T-helper 1 cell (primary cell): ENCODE results near the gene ZNF516.

Experiments used
- DNase-seq, 5 donors: peaks; one replicate each; pipeline ENCODE4 v3.0.0-alpha.2; 2012 to 2020

ZNF516 gene

DNA sequence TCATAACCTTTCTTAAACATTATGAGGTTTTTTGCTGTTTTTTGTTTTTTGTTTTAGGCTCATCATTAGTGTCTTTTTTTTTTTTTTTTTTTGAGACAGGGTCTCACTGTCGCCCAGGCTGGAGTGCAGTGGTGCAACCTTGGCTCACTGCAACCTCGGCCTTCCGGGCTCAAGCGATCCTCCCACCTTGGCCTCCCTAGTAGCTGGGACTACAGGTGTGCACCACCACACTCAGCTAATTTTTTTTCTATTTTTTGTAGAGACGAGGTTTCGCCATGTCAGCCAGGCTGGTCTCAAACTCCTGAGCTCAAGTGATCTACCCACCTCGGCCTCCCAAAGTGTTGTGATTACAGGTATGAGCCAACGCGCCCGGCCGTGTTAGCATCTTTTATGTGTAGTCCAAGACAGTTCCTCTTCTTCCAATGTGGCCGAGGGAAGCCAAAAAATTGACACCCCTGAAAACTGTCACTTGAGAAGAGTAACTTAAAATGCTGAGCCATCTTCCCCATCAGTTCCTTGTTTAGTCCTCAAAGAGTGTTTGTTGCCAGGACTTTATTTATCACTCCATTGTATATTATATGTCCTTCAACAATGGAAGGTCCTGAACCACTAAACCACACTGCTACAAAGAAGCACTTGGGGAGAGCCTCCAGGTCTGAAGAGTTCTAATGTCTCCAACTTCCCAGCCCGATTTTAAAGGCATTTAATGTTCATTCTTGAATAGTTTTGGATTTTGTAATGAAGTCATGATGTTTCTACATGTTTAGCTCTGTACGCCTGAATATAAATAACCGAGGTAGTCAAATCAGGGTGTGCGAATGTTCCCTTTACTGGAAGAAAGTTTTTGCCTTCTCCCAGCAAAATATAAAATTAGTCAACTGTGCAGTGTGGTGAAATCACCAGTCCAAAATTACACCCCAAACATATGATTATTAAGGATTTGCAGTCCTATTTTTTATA lies 26.4 kb downstream of the ZNF516 start:
- DNase-seq = no peak

DNA sequence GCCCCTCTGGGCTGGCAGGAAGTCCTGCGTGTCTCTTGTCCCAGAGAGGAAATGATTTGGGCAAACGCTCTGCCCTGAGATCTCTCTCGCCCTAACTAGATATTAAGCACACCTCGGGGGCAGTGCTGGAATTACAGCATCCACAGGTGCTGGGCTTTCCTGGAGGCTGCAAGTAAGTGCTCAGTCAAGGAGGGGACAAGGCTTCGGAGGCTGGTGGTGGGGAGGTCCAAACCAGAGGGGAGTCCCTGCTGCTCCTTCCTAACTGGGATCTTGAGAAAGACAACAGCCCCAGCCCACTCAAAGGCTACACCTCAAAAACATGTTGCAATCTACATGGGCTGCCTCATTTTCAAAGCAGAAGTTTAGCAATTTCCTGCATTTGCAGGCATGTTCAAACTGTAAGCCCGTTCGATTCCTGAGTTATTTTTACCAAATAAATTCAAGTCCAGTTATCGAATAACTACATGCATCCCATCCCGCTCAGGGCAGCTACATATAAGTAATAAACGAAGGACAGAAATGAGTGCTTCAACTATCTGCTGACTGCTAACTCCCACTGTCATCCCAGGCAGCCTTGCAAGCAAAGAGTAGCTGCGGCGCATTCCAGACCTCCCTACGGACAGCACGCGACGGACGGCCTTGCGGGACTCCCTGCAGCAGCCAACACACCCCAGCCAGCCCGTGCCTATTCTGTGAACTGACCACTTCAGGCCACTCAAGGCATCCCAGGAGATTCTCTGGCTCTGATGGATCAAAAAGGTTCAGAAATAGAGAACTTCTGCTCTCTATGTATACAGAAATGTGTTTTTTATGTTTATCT lies 27.5 kb downstream of the ZNF516 start:
- DNase-seq = no peak

- DNase-seq = no peak
Measured at GRCh38 chr18:76466410-76466991, 28.5 kb downstream of the ZNF516 start.

GRCh38 chr18:76465630-76466409 lies 29.2 kb downstream of the ZNF516 start:
- DNase-seq = no peak

DNA sequence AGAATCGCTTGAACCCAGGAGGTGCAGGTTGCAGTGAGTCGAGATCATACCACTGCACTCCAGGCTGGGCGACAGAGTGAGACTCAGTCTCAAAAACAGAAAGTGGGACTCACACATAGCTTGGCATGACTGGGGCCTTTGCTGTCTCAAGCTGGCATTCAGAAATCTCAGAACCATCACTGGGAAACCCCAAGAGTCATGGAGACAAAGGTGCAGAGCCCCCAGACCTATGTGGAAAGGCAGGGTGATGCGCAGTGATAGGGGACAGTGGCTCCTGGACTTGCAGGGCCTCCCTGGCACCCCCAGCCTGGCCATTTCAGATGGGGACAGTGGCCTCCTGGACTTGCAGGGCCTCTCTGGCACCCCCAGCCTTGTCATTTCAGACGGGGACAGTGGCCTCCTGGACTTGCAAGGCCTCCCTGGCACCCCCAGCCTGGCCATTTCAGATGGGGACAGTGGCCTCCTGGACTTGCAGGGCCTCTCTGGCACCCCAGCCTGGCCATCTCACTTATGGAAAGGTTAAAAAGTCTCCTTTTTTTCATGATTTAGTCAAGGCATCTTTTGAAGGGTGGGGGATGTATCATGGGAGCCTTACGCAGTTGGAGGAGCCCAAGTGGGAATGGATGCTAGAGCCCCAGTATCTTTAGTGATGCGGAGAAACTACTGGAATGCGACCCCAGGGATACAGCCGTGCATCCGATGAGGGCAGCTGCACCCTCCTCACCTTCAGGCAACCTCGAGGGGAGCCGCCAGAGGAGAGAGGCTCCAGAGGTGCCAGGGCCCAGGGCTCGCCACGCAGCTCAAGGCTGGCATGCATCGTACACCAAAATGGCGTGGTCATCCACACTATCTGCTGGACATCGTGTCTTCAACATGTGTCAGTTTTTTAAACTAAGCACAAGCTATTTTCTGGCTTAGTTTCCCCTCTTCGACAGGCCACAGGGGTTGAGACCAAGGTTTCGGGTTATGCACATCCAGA lies 30.5 kb downstream of the ZNF516 start:
- no peak for DNase-seq

DNA sequence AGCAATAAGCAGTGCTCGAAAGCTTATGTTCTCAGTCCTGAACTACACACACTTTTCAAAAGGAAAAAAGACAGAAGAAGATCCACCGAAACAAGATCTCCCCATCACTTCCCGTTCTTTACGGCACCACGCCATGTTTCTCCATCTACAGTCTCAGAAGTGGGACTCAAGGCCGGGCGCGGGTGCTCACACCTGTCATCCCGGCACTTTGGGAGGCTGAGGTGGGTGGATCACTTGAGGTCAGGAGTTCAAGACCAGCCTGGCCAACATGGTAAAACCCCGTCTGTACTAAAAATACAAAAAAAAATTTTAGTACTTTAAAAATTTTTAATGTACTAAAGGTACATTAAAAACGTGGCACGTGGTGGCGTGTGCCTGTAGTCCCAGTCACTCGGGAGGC lies 31.2 kb downstream of the ZNF516 start:
- DNase-seq = no peak

- DNase-seq = no peak
Measured at GRCh38 chr18:76463358-76463757, 31.7 kb downstream of the ZNF516 start.

DNA sequence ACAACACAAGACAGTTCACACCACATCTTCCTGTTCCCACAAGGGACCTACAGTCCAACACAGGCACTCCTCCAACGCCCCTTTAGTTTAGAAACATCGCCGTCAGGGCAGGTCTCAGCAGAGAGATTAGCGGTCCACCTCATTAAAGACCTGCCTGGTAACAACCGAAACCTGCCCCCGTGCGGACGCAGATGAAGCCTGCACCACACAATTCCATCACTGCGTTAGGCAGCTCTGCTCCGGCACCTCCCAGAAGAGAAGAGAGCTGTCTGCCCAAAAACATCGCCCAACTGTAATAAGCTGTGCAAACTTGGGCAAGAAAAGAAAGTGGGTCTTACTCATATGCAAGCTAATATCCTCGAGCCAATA lies 32.7 kb downstream of the ZNF516 start:
- no peak for DNase-seq

DNA sequence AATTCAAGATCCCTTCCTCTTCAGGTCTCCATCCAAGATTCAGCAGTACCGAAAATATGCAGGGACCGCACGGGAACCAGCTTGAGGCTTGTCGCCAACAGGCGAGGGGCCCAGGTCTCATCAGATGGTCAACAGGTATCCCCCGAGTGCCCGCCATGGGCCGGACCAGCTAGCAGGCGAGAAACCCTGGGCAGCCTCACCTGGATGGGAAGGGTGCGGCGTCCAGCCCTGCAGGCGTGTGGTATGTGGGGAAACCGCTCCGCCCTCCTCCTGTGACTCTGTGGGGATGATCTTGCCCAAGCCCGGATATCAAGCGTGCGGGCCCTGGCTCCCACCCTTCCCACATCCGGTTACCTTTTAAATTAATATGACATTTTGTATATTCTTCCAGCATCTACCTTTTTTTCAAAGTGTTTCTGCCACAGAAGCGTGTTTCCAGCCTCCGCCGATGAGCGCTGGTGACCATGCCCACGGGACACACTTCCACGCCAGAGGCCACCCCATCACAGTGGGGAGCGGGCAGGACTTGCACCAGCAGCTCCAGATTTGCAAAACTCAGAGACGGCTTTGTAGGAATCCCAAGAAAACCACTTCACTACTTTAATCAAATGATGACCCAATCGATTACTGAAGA lies 33.2 kb downstream of the ZNF516 start:
- DNase-seq = no peak

- no peak for DNase-seq
Measured at GRCh38 chr18:76461148-76461547, 33.9 kb downstream of the ZNF516 start.

DNA sequence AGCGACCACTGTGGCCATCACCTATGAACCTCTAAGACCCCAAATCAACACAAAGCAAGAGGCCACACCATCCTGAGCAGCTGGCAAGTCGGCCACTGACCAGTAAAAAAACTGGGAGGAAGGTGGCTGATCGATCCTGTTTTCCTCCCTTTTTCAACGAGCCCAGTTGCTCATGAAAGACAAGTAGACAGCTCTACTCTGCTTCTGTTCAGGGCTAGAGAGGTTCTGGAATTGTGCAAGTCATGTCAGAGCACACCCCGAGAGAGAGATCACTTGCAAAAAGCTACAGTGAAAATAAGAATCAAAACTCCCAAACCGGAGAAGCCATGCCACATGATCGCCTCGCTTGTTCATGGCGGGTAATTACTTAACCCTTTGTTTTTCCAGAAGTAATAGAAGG lies 34.6 kb downstream of the ZNF516 start:
- no peak for DNase-seq

GRCh38 chr18:76459687-76460350 lies 35.2 kb downstream of the ZNF516 start:
- no peak for DNase-seq

- no peak for DNase-seq
Measured at GRCh38 chr18:76459312-76459686, 35.7 kb downstream of the ZNF516 start.

DNA sequence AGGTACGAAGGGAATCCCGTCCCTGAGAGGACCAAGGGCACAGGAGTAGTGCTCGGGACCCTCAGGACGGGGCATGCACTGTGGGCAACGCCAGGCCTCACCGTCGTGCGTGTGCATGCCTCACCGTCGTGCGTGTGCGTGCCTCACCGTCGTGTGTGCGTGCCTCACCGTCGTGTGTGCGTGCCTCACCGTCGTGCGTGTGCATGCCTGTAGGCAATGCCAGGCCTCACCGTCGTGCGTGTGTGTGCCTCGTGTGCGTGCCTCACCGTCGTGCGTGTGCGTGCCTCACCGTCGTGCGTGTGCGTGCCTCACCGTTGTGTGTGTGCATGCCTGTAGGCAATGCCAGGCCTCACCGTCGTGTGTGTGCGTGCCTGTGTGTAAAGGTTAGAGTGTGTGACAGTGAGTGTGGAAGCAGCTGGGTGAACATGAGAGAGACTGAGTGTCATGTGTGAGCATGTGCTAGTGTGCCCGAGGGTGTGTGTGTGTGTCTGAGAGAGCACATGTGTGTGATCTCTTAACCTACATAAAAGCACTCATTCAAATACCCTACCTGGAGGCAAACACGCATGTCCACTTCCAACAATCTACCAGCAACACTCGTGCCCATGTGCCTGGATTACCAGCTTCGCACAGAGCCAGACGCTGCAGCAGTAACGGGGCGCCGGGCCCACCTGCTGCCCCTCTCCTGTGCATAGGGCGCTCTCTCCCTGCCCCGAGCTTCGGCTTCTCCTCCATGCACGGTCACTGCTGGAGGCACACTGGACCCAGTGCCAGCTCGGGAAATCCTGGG lies 36.3 kb downstream of the ZNF516 start:
- DNase-seq = no peak

- DNase-seq = no peak
Measured at GRCh38 chr18:76457957-76458356, 37.1 kb downstream of the ZNF516 start.

DNA sequence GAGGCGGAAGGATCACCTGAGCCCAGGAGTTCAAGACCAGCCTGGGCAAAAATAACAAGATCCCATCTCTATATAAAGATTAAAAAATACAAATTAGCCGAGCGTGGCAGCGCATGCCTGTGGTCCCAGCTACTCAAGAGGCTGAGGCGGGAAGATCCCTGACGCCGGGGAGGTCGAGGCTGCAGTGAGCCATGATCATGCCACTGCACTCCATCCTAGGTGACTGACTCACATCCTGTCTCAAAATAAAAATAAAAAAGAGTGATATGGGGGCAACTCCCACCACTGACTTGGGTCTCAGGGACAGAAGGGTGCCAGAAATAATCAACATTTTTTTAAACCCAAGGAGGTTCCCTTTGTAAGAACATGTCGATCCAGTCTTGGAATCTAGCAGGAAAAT lies 37.6 kb downstream of the ZNF516 start:
- DNase-seq = no peak

DNA sequence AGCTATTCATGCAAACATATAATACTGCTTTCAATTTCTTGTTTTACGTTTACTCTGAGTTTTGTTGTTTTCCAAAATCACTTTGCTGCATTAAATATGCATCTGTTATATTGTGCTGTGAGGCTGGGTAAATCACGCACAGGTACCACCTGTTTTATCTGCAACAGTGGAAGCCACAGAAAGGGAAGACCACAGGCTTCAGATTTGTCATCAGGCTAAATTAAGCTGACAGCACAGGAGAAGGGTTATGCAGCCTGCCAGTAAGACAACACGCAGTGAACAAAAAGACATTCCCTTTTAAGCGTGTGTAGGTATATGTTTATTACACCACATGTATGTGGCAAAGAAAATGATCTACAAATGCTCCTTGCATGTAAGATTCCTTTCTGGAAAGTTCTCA lies 38.2 kb downstream of the ZNF516 start:
- no peak for DNase-seq

- no peak for DNase-seq
Measured at GRCh38 chr18:76456018-76456750, 38.9 kb downstream of the ZNF516 start.
